Spleen (tissue), 7 donors: ENCODE results near the gene TMEM129.

Source experiments
- CTCF ChIP-seq, 11 experiments: fragments of 200-600 bp in 7 of 11; fragments of 450-650 bp in 4 of 11; sonication (generic) in 4 of 11; IDR thresholded peaks in 8 of 11; conservative IDR thresholded peaks in 3 of 11; 1 replicate in 7 of 11; 2 replicates in 4 of 11; pipeline versions ENCODE4 v1.4.0 to v1.8.0; 2016 to 2021; ENCODE audit warnings: antibody characterized with exemption in 11 of 11, inconsistent platforms in 4 of 11, mild to moderate bottlenecking in 1 of 11
- POLR2A ChIP-seq, 3 donors: fragments of 450-650 bp; IDR thresholded peaks; one replicate each; pipeline ENCODE4 v1.5.1; 2017; ENCODE audit warnings: antibody characterized with exemption in 3 of 3, mild to moderate bottlenecking in 1 of 3
- POLR2AphosphoS5 ChIP-seq, 3 donors: sonication (generic); formaldehyde crosslinking; IDR thresholded peaks; one replicate each; pipeline ENCODE4 v1.5.1; 2017; ENCODE audit warnings: antibody characterized with exemption in 3 of 3
- donor health status: DM: no; HTN: no; CAD: no; lungs with moderate emphysema.
- donor health status: DM: no; HTN: no; CAD: no.
- donor health status: DM: no; HTN: no; CAD: no.

- TF ChIP-seq CTCF (IDR thresholded peaks at IDR 0.05 in 8 of 11, conservative IDR thresholded peaks at IDR 0.05 in 3 of 11) (no peak), POLR2AphosphoS5 (IDR thresholded peaks at IDR 0.05) (no peak), POLR2A (IDR thresholded peaks at IDR 0.05) (no peak)
Observed at GRCh38 chr4:1761130-1761689, 40.1 kb upstream of the TMEM129 start.
